ENCODE measurements around the gene TNFSF13B. TPM values are rescaled to one million over a fixed set of nuclear protein-coding genes. Genes with fewer than 3 reads are reported as not detected.

TNFSF13B gene
- 2.5 and 3.3 TPM in 2 replicates for total RNA-seq (2022)
- Bru-seq, nascent RNA = percentile 64 among the genes with signal in this experiment
- BruChase-seq, experiment 1, labeled RNA remaining after a 6-hour chase = percentile 71 among the genes with signal in this experiment
- BruChase-seq, experiment 2, labeled RNA remaining after a 2-hour chase = percentile 85 among the genes with signal in this experiment
- long read RNA-seq = 0 reads

DNA sequence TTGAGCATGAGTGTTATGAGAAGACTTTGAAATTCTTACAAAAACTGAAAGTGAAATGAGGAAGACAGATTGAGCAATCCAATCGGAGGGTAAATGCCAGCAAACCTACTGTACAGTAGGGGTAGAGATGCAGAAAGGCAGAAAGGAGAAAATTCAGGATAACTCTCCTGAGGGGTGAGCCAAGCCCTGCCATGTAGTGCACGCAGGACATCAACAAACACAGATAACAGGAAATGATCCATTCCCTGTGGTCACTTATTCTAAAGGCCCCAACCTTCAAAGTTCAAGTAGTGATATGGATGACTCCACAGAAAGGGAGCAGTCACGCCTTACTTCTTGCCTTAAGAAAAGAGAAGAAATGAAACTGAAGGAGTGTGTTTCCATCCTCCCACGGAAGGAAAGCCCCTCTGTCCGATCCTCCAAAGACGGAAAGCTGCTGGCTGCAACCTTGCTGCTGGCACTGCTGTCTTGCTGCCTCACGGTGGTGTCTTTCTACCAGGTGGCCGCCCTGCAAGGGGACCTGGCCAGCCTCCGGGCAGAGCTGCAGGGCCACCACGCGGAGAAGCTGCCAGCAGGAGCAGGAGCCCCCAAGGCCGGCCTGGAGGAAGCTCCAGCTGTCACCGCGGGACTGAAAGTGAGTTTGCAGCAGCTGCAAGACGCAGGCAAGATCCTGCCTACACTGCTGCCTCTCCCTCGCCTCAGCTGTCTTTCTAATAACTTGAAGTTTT, at the start of gene TNFSF13B:
Gene TNFSF13B (plus strand): TSS at position 118 of the 728 bp plus-strand sequence. CDS start 178 bp downstream, at position 296.
- H3K9me3 Mint-ChIP-seq (ENCODE audit: unreplicated experiment) = no peaks in the 10 kb centered on the region
- DNase-seq (ENCODE audit: unreplicated experiment) = peak; percentile 20
- TF ChIP-seq, protein P1, sequence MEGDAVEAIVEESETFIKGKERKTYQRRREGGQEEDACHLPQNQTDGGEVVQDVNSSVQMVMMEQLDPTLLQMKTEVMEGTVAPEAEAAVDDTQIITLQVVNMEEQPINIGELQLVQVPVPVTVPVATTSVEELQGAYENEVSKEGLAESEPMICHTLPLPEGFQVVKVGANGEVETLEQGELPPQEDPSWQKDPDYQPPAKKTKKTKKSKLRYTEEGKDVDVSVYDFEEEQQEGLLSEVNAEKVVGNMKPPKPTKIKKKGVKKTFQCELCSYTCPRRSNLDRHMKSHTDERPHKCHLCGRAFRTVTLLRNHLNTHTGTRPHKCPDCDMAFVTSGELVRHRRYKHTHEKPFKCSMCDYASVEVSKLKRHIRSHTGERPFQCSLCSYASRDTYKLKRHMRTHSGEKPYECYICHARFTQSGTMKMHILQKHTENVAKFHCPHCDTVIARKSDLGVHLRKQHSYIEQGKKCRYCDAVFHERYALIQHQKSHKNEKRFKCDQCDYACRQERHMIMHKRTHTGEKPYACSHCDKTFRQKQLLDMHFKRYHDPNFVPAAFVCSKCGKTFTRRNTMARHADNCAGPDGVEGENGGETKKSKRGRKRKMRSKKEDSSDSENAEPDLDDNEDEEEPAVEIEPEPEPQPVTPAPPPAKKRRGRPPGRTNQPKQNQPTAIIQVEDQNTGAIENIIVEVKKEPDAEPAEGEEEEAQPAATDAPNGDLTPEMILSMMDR (IDR thresholded peaks at IDR 0.05; ENCODE audit: unreplicated experiment) = no peak
- H3K27ac Mint-ChIP-seq (ENCODE audit: low read depth, unreplicated experiment) = peak within 1 kb of the TSS; percentile 36
- peaks cover 17% of the 10 kb centered on the region for H3K4me1 Mint-ChIP-seq (ENCODE audit: insufficient read depth, unreplicated experiment)
- no TSS peak for BruUV-seq (replicated peaks)
- peaks cover 10% of the 10 kb centered on the region for H3K36me3 Mint-ChIP-seq (ENCODE audit: insufficient read depth, unreplicated experiment)
- intact Hi-C loops (cut with micrococcal nuclease) = no loop called here
- H3K27me3 Mint-ChIP-seq (ENCODE audit: insufficient read depth, unreplicated experiment) = no peaks in the 10 kb centered on the region
- ChIA-PET POLR2A (interaction anchor here (1.2 kb wide), 1 partner anchor 52 kb away, joined by 4 read pairs; the partner anchor contains the start of gene ABHD13), CTCF (interaction anchor here (0.6 to 1.1 kb wide), 3 partner anchors 10 to 85 kb away, joined by 3 to 4 read pairs (median 3); no protein-coding TSS in a partner anchor)
- peak within 1 kb of the TSS; percentile 8 for H3K4me3 Mint-ChIP-seq (ENCODE audit: unreplicated experiment)

- intact Hi-C loops (cut with micrococcal nuclease) = no loop called here
- no TSS peak for BruUV-seq (replicated peaks)
- no peaks in the 10 kb centered on the region for H3K27me3 Mint-ChIP-seq (ENCODE audit: insufficient read depth, unreplicated experiment)
- DNase-seq (ENCODE audit: unreplicated experiment) = peak; percentile 74
- no peaks in the 10 kb centered on the region for H3K36me3 Mint-ChIP-seq (ENCODE audit: insufficient read depth, unreplicated experiment)
- H3K4me1 Mint-ChIP-seq (ENCODE audit: insufficient read depth, unreplicated experiment) = peaks cover 14% of the 10 kb centered on the region
- peak overlapping the region; percentile 11 for H3K27ac Mint-ChIP-seq (ENCODE audit: low read depth, unreplicated experiment)
- CTCF ChIA-PET = interaction anchor here (0.5 to 1.5 kb wide), 6 partner anchors 9 to 167 kb away, joined by 3 to 5 read pairs (median 4); no protein-coding TSS in a partner anchor
- TF ChIP-seq, protein P1 (IDR thresholded peaks at IDR 0.05; ENCODE audit: unreplicated experiment) = no peak
- H3K4me3 Mint-ChIP-seq (ENCODE audit: unreplicated experiment) = peak overlapping the region; percentile 97
- no peaks in the 10 kb centered on the region for H3K9me3 Mint-ChIP-seq (ENCODE audit: unreplicated experiment)
- POLR2A ChIA-PET = interaction anchor here (0.6 to 1.4 kb wide), 3 partner anchors 9 to 603 kb away, joined by 3 read pairs; no protein-coding TSS in a partner anchor
Observed at GRCh38 chr13:108220041-108220440, 49.5 kb upstream of the TNFSF13B start.

DNA sequence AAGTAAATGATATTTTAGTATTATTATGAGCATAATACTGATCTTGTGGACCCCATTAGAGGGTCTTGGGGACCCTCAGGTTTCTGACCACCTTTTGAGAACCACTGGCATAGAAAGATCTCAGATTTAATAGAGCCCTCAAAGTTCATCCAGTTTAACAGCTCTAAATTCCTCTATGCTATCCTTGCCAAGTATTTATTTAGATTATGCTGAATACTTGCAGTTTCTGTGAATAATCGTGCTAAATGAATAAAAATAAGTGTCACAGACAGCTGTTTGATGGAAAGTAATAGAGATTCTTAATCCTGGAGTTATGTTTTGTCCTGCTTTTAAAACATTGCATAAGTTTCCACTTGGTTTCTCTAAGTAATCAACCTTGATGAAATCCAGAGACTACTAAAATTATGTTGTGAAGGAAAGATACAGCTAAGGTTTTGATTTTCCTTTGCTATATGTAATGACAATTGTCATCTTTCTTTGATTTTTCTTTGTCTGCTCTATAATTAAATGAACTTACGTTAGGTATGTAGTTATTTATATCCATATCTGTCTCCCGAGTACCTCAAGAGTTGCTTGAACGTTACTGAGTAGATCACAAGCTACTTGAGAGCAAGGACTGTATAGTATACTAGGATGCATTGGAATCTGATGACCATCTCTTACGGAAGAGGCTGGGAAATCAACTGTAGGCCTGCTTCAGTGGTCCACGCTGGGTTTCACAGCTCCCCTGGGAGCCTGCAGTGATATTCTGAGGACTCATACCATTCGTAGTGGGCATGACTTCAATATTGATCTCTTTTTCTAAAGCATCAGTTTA, 45.6 kb upstream of the TNFSF13B start:
- no peaks in the 10 kb centered on the region for H3K36me3 Mint-ChIP-seq (ENCODE audit: insufficient read depth, unreplicated experiment)
- BruUV-seq (replicated peaks) = no TSS peak
- TF ChIP-seq, protein P1 (IDR thresholded peaks at IDR 0.05; ENCODE audit: unreplicated experiment) = no peak
- POLR2A ChIA-PET = interaction anchor here (0.6 kb wide), 1 partner anchor 47 kb away, joined by 3 read pairs; no protein-coding TSS in a partner anchor
- H3K4me3 Mint-ChIP-seq (ENCODE audit: unreplicated experiment) = no peak overlapping the region
- no peak for DNase-seq (ENCODE audit: unreplicated experiment)
- intact Hi-C loops (cut with micrococcal nuclease) = no loop called here
- peaks cover 24% of the 10 kb centered on the region for H3K4me1 Mint-ChIP-seq (ENCODE audit: insufficient read depth, unreplicated experiment)
- H3K27me3 Mint-ChIP-seq (ENCODE audit: insufficient read depth, unreplicated experiment) = no peaks in the 10 kb centered on the region
- CTCF ChIA-PET = interaction anchor here (0.6 to 2.4 kb wide), 5 partner anchors 8 to 742 kb away, joined by 3 to 8 read pairs (median 3); no protein-coding TSS in a partner anchor
- no peak overlapping the region for H3K27ac Mint-ChIP-seq (ENCODE audit: low read depth, unreplicated experiment)
- no peaks in the 10 kb centered on the region for H3K9me3 Mint-ChIP-seq (ENCODE audit: unreplicated experiment)

Data from MCF 10A (cell line).